H1 (cell line): Measurements from ENCODE around the gene SPATA16. TPM values are rescaled to one million over a fixed set of nuclear protein-coding genes. Genes with fewer than 3 reads are reported as not detected.

Source experiments
- CHD7 ChIP-seq: fragments of 300-600 bp; sonication (generic); IDR thresholded peaks from 2 replicates; pipeline ENCODE4 v1.7.1; 2012; ENCODE audit warnings: low read length, moderate library complexity, mild to moderate bottlenecking, inconsistent platforms; ENCODE audit not compliant: insufficient replicate concordance
- polyA plus RNA-seq, 7 experiments: library from polyadenylated mRNA; depleted of rRNA in 3 of 7; stranded (reverse) in 5 of 7; unstranded in 2 of 7; fragments of >200 nt in 5 of 7; fragments of 200-250 nt in 2 of 7; gene quantifications; 1 replicate in 5 of 7; 2 replicates in 1 of 7; 4 replicates in 1 of 7; pipeline versions ENCODE4 v1.2.1 to v1.2.3, GENCODE V29; 2011 to 2013; ENCODE audit warnings: missing spikeins in 2 of 7, mixed read lengths in 2 of 7
- total RNA-seq: library from RNA; stranded (reverse); fragmentation: NEBNext Ultra II Directional; extraction: Animal tissue kit (Norgen Biotek cat#: 25700); gene quantifications from 2 replicates; pipeline ENCODE4 v1.2.1, GENCODE V29; 2021

SPATA16 gene
- total and polyA plus RNA-seq, 2 of the 8 experiments (the other 6 are each of a cell fraction or from before 2014, with no cell fraction given), result 0.05 to 2.7 TPM

- TF ChIP-seq CHD7, result no peak
Measured at GRCh38 chr3:172972717-172973116, 168.3 kb downstream of the SPATA16 start (continued).
